T follicular helper cell (primary cell): ENCODE data around the gene SLCO4C1.
"Not testable (repeated sequence)": the region's sequence is repeated elsewhere in the genome, so short reads cannot be mapped to it uniquely, and the experiment has no call there.

Source experiments
- DNase-seq: peaks from one replicate; pipeline ENCODE4 v3.0.0-alpha.2; 2020; ENCODE audit warnings: low read depth
- total RNA-seq, 2 experiments: gene quantifications; one replicate each; lab custom pipeline; 2026; lab: John Stamatoyannopoulos, UW

The SLCO4C1 gene, protein sequence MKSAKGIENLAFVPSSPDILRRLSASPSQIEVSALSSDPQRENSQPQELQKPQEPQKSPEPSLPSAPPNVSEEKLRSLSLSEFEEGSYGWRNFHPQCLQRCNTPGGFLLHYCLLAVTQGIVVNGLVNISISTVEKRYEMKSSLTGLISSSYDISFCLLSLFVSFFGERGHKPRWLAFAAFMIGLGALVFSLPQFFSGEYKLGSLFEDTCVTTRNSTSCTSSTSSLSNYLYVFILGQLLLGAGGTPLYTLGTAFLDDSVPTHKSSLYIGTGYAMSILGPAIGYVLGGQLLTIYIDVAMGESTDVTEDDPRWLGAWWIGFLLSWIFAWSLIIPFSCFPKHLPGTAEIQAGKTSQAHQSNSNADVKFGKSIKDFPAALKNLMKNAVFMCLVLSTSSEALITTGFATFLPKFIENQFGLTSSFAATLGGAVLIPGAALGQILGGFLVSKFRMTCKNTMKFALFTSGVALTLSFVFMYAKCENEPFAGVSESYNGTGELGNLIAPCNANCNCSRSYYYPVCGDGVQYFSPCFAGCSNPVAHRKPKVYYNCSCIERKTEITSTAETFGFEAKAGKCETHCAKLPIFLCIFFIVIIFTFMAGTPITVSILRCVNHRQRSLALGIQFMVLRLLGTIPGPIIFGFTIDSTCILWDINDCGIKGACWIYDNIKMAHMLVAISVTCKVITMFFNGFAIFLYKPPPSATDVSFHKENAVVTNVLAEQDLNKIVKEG
- 0.54 to 0.78 reads per million in 2 experiments for total RNA-seq

DNA sequence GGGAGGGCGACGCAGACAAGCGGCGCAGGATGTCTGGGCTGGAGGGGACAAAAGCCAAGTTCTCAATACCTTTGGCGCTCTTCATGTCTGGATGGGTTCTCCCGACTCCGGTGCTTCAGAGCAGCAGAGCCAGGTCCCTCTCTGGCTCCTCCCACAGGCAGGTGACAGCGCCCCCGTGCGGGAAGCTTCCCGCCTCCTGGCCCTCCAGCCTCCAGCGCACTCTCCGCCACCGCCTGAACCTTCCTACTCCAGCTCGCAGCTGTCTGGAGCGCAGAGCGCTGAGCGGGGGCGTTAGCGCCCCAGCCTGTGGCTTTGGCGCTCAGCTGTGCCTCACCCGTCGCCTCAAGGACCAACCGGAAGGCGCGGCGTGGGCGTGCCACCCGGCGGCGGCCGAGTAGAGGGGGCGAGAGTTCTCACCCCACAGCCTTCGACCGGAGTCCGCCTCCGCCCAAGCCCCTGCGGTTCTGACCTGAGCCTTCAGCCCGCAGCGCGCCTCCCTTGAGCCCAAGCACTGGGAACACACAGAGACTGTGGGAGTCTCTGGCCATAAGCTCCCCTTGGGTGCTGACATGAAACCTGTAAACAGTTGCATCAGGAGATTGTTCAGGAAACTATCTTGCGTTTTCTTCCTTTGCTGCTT lies at the start of gene SLCO4C1:
Gene SLCO4C1, minus strand, starts transcription at position 107 of the 640 bp plus-strand sequence. Its CDS starts 22 bp downstream, at position 85.
- peak; percentile 54 for DNase-seq

DNA sequence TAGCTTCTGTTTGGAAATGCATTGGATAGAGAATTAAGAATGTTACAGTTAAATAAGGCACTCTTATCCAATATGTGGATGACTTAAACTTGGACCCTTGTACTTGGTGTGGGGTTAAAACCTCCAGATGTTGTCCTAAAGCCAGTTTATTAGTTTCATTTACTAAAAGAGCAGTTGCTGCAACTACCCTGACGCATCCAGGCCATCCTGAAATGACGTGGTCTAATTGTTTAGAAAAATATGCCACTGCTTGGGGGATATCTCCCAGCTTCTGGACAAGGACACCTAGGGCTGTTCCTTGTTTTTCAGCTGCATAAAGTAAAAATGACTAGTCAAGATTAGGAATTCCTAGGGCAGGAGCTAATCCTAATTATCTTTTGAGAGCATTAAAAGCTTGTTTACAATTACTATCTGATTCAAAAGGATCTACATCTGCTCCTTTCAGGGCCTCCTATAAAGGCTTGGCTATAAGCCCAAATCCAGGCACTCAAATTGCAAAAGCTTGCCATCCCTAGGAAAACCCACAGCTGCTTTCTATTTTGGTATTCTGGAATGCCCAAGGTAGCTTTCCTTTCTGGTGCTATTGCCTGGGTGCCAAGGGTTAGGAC lies 45.7 kb upstream of the SLCO4C1 start:
- no peak for DNase-seq

DNA sequence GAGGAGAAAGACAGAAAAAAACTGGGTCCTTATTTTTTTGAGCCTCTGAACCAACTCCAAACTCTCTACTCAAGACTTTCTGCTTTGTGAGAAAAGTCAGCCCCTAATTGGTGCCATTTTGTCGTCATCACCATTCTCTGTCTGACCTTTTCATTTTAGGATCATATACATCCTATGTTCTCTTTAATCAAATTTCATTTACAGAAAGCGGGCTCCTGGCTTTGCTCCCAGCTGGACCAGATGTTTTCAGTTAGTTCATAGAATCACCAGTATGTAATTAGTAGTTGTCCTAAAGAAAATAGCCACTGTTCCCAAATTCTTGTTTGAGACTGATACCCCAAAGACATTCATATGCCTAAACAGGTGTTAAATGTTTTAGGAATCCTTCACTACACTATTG lies 28.6 kb upstream of the SLCO4C1 start:
- DNase-seq = no peak

DNA sequence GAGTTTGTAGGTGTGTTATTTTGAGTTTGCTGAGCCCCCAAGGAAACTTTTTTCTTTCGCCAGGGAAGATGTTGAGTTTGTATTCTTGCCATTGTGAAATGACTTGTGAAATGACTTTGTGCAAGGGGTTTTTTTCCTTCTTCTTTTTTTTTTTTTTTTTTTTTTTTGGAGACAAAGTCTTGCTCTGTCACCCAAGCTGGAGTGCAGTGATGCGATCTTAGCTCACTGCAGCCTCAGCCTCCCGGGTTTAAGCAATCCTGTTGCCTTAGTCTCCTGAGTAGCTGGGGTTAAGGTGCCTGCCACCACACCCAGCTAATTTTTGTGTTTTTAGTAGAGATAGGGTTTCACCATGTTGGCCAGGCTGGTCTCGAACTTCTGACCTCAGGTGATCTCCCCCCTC lies 22.7 kb upstream of the SLCO4C1 start:
- DNase-seq = not testable (repeated sequence)

DNA sequence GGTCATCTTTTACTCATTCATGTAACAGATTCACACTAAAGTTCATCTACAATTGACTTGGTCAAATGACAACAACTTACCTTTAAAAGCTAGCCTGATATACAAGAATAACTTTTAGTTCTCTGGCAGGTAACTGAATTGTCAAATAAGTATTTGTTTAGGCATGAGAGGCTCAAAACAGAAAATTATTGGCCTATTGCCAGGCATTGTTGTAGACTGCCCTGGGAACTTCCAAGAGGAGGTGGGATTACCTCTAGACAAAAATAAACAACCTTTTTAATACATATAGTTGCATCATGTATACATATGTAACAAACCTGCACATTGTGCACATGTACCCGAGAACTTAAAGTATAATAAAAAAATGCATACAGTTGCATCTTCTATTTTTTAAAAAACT lies 18.2 kb upstream of the SLCO4C1 start:
- DNase-seq = no peak

DNA sequence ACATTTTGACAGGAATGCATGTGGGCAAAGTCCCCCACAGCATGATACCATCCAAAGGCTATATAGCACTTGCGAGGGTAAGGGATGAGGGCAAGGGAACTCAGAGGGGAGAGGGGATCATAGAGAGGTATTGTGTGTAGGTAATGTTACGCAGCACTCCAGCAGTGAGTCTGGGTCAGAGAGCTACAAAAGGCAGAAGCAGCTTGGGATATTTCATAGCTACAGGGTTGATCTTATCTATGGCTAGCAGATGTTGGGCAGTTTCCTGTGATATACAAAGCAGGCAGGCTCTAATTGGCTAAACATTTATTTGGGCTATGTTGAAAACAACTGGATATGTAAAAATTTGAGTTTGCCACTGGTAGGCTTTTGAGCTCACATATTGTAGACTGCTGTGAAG lies 17.8 kb upstream of the SLCO4C1 start:
- no peak for DNase-seq

DNA sequence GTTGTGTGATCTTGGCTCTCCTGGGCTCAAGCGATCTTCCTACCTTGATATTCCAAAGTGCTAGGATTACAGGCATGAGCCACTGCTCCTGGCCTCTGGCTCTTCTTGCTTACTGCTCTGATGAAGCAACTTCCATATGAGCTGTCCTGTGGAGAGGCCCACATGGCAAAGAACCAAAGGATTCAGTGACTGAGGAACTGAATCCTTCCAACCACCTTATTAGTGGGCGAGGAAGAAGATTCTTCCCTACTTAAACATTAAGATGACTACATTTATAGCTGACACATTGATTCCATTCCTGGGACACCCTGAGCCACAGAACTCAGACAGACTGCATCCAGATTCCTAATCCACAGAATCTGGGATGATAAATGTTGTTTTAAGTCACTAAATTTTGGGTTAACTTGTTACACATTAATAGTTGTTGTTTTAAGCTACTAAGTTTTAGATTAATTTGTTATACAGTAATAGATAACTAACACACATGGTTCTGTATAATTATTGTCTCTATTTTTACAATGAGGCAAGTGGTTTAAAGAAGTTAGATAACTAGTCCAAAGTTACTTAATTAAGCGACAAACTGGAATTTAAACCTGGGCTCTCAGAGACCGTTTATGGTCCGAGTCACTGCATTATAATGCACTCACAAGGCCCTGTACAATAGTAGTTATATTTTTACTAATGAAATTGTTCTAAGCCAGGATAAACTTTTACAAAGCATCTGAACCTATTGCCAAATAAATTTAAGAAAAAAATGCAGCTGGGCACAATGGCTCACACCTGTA lies 16.7 kb upstream of the SLCO4C1 start:
- DNase-seq = no peak

DNA sequence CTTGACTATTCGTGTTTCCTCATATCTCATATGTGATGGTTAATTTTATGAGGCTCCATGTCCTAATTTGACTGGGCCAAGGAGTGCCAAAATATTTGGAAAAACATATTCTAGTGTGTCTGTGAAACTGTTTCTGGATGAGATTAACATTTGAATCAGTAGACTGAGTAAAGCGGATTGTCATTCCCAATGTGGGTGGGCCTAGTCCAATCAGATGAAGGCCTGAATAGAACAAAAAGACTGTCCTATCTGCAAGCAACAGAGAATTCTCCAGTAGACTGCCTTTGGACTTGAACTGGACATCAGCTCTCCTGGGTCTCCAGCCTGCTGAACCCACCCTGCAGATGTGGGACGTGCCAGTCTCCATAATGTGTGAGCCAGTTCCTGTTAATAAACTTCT lies 13.5 kb upstream of the SLCO4C1 start:
- no peak for DNase-seq

DNA sequence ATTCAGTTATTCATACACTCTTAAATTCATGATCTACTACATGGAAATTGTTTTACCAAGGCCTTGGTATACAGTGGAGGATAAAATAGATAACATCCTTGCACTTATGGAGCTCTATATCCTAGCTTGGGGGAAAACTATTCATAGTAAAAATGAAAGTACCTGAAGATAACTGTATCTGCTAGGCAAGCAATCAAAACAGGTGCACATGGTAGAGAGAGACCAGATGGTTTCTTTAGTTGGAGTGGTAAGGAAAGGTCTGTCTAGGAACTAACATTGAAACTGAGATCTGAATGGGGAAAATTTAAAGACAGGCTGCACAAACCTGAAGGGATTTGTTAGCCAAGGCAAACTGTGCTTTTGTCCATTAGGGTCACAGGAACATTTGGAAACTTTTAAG lies 11.1 kb upstream of the SLCO4C1 start:
- no peak for DNase-seq

DNA sequence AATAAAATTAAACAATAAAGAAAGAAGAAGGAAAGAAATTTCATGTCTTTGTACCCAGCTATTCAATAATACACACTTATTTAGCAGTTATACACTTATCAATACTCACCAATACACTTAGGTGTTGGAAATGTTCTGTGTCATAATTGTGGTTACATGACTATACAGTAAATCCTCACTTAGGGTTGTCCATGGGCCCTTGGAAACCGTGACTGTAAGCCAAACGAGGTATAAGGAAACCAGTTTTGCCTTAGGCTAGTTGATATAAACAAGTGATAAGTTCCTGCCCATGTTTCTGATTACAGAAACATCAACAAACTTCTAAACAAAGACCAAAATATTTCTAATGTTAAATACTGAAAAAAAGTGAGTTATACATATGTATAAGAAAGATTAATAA lies 10.0 kb upstream of the SLCO4C1 start:
- DNase-seq = no peak

DNA sequence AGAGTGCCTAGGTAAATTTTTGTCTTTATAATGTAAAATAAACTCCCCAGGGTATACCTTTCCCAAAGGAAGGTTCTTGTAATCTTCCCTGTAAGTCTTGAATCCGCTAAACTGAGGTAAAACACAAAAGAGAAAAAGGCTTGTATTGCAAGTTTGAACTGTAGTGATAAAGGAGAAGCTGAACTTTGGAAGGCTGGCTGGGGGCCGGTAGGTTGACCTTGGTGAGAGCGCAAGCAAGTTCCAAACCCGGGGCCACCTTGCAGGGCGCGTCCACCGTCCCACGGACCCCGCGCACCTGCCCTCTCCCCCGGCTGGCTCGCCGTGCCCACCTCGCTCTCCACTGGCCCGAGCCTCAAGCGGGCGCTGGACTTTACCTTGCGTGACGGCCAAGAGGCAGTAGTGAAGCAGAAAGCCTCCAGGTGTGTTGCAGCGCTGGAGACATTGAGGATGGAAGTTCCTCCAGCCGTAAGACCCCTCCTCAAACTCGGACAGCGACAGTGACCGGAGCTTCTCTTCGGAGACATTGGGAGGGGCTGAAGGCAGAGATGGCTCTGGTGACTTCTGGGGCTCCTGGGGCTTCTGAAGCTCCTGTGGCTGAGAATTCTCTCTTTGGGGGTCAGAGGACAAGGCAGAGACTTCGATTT lies 428 bp downstream of the SLCO4C1 start:
- DNase-seq = no peak

DNA sequence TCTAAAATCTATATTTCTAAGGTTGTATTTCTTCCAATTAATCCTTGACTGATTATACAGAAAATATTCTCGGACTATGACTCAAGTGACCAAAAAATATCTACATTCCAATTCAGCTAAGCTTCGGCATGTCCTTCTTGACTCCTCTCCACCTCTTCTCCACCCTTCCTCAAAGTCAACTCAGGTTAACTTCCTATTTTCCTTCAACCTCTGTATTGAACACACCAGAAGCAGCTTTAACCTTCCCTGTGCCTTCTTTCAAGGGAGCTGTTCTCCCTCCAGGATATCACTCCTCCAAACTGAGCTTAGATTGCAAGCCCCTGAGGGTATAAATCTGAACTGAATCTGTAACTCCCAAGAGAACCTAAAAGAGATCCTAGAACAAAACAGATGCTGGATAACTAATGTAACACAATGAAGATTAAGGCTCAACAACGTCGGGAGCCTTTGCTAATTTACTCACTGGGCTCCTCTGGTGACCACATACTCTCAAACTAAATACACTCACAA lies 1.1 kb downstream of the SLCO4C1 start:
- DNase-seq = no peak

DNA sequence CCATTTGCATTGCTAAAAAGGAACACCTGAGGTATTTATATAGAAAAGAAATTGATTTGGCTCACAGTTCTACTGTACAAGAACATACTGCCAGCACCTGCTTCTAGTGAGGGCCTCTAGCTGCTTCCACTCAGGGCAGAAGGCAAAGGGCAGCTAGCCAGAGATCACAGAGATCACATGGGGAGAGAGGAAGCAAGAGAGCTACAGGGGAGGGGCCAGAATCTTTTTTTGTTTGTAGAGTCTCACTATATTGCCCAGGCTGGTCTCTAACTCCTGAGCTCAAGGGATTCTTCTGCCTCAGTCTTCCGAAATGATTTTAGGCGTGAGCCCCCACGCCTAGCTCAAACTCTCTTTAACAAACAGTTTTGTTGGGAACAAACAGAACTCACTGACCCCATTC lies 6.1 kb downstream of the SLCO4C1 start:
- DNase-seq = no peak

DNA sequence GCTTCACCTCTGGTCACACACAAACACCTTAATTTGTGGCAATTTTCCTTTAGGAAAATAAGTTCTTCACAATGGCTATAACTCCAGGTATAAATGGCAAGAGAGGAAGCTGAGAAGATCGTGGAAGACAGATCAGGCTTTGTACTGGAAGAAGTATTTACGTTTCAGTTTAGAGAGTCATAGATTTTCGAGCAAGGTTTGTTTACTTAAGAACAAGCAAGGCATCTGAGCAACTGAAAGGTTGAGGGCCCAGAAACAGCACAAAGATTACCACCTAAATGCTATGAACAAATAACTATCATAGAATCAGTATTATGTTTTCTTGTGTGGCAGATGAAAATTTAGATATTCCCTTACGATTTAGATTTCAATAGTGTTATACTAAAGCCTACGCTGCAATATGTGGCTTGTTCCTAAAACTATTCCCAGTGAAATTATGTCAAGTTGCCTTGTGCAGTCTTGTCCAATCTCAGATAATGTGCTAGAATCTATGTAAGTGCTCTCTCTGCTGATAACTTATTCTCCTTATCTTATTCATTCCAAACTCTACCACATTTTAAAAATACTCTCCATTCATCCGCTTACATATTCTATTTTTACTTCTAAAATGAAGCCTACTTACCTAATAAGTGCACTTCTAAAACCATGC lies 6.7 kb downstream of the SLCO4C1 start:
- no peak for DNase-seq

DNA sequence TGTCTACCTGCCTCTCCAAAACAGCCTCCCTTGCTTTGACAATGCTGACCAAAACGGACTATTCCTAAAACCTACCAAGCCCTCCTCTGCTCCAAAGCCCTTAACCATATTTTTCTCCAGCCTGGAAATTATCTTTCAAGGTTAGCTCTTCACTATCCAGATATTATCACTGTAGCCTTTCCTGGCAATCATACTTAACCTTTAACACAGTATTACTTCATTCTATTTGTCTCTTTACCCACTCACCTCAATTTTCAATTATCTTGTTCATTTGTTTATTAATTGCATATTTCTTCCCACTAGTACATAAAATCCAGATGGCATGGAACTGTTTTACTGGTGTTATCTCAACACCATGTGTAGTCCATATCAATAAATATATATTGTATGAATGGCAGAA lies 7.5 kb downstream of the SLCO4C1 start:
- DNase-seq = no peak

DNA sequence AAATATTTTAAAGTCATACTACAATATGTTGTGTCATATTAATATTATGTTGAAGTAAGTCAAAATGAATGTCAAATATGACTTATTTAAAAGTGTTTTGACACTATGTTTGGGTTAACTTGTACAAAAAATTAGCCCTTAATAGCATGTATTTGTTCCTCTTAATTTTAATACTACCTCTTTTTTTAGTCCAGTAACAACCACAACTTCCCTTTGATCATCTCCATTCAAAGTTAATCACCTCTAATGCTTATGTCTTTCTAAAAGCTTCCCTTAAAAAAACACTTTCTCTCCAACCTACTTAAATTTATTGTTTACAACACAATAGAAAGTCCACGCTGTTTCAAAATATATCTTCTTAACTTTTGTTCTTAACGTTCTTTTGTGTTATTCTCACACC lies 9.6 kb downstream of the SLCO4C1 start:
- DNase-seq = no peak

DNA sequence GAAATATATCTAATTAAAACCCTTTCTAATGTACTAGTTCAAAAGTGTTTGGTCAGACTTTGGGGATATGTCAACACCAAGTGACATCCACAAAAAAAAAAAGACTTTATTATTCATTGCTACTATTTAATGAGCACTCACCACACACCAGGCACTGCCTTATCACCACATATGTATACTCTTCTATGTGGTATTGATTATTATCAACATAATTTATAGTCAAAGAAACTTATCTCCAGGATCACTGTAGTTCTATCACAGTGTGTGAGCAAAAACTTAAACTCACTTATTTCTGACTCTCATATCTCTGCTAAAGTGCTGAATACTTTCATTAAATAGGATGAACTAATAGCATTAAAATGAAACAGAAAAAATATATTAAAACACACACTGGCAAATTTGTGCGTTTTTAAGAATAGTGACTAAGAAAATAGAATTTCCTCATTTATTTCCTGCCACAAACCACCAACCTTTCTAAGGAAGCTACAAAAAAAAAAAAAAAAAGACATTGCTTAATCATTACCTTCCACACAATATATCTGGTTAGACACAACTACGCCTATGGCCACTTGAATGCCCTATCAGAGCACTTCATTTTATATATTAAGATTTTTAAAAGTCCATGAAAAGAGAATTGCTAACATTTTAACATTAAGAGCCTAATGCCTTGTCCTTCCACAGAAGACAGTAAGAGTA lies 12.8 kb downstream of the SLCO4C1 start:
- DNase-seq = no peak

DNA sequence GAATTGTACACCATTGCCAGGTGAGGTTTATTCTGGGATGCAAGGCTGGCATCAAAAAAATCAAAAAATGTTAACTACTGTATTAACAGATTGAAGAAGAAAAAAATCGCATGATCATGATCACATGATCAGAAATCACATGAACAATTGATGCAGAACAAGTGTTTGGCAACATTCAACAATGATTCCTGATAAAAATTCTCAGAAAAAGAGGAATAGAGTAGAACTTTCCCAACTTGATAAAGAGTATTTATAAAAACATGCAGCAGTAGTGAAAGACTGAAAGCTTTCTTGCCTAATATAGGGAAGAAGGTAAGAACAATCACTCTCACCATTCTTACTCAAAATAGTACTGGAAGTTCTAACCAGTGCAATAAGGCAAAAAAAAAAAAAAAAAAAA lies 16.4 kb downstream of the SLCO4C1 start:
- no peak for DNase-seq

DNA sequence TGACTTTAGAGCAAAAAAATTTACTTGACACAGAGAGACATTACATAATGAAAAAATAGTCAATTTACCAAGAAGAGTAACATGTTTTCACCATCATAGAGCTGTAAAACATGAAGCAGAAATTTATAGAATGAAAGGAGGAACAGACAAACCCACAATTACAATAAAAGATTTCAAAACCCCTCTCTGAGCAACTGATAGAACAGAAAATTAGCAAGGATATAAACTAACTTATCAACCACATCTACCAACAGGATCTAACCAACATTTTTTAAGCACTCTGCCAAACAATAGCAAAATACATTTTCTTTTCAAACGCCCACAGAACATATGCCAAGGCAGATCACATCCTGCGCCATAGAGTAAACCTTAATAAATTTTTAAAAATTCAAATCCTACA lies 17.9 kb downstream of the SLCO4C1 start:
- DNase-seq = no peak

DNA sequence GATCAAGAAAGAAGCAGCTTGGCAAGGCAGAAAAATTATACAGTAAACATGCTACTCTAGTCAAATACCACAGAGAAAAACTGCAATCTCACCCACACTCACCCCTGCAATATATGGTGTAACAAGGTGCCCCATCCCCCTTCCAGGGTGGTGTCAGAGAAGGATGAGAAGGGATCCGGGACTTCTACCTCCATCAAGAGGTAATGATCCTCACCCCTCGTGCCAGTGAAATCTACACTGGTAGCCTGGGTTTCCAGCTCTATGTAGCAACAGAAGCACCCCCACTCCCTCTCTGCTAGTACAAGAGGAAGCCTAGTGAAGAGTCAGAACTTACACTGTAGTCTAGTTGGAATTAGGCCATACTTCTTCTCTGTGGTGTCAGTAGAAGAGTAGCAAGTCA lies 18.9 kb downstream of the SLCO4C1 start:
- DNase-seq = no peak
